Cardiac fibroblast (primary cell): ENCODE results near the gene ZNF302.
"Not testable (repeated sequence)": the region's sequence is repeated elsewhere in the genome, so short reads cannot be mapped to it uniquely, and the experiment has no call there.

Experiments used
- DNase-seq, 2 donors: peaks; one replicate each; pipeline versions ENCODE4 v3.0.0 to v3.0.0-alpha.2; 2010; ENCODE audit warnings: low read depth in 2 of 2
- H3K4me3 ChIP-seq, 2 donors: replicated peaks in 1 of 2; 1 replicate in 1 of 2; 2 replicates in 1 of 2; pipeline ENCODE4 v1.5.1; 2011; ENCODE audit warnings: low read depth in 2 of 2, low read length in 2 of 2, mild to moderate bottlenecking in 2 of 2, moderate library complexity in 1 of 2
- CTCF ChIP-seq: IDR thresholded peaks from one replicate; pipeline ENCODE4 v1.5.1; 2011; ENCODE audit warnings: low read depth, mild to moderate bottlenecking, low read length, inconsistent platforms

The ZNF302 gene

GRCh38 chr19:34664870-34665269, 12.6 kb upstream of the ZNF302 start:
- DNase-seq = no peak
- no peak overlapping the region for H3K4me3 ChIP-seq
- TF ChIP-seq CTCF = no peak

- H3K4me3 ChIP-seq, DNase-seq: not testable (repeated sequence)
These were observed 12.2 kb upstream of the ZNF302 start for GRCh38 chr19:34665275-34665674.

GRCh38 chr19:34666200-34666957, 11.1 kb upstream of the ZNF302 start:
- DNase-seq = no peak
- H3K4me3 ChIP-seq = no peak overlapping the region
- TF ChIP-seq CTCF = no peak

GRCh38 chr19:34666958-34667265, 10.6 kb upstream of the ZNF302 start:
- TF ChIP-seq CTCF = no peak
- no peak for DNase-seq
- no peak overlapping the region for H3K4me3 ChIP-seq

GRCh38 chr19:34667349-34668076, 10.0 kb upstream of the ZNF302 start:
- TF ChIP-seq CTCF = no peak
- H3K4me3 ChIP-seq = peak overlapping the region; percentile 5 to 10

GRCh38 chr19:34668077-34668689, 9.3 kb upstream of the ZNF302 start:
- H3K4me3 ChIP-seq, DNase-seq: not testable (repeated sequence)

More at GRCh38 chr19:34667349-34668076, 10.0 kb upstream of the ZNF302 start:
- peak; percentile 24 to 31 for DNase-seq

GRCh38 chr19:34668690-34669089, 8.8 kb upstream of the ZNF302 start:
- not testable (repeated sequence) for H3K4me3 ChIP-seq, DNase-seq

- no peak overlapping the region for H3K4me3 ChIP-seq
- DNase-seq = no peak
- no peak for TF ChIP-seq CTCF
These were observed 8.2 kb upstream of the ZNF302 start for GRCh38 chr19:34669305-34669704.
